Thoracic aorta (tissue), 2 donors: ENCODE results near the gene PCDH9. TPM values are rescaled to one million over a fixed set of nuclear protein-coding genes. Genes with fewer than 3 reads are reported as not detected.

Experiments
- ATAC-seq: fragments of 150-250 bp; one replicate; pipeline ENCODE4 v1.8.0; 2017; ENCODE audit warnings: low read depth; ENCODE audit not compliant: insufficient number of reproducible peaks, low FRiP score
- DNase-seq: peaks from one replicate; pipeline ENCODE4 v3.0.0-alpha.2; 2020; ENCODE audit warnings: low spot score
- H3K27ac ChIP-seq, 2 donors: fragments of 200-600 bp; sonication (generic); 1 replicate in 1 of 2; 2 replicates in 1 of 2; pipeline ENCODE4 v1.5.1; 2016; ENCODE audit warnings: mild to moderate bottlenecking in 2 of 2, moderate library complexity in 2 of 2
- H3K27me3 ChIP-seq: fragments of 200-600 bp; sonication (generic); replicated peaks from 2 replicates; pipeline ENCODE4 v1.6.0; 2016; ENCODE audit warnings: mild to moderate bottlenecking; ENCODE audit not compliant: insufficient read depth
- H3K36me3 ChIP-seq: fragments of 200-600 bp; sonication (generic); one replicate; pipeline ENCODE4 v1.5.1; 2016
- H3K4me1 ChIP-seq, 2 donors: fragments of 200-600 bp; sonication (generic); 1 replicate in 1 of 2; 2 replicates in 1 of 2; pipeline versions ENCODE4 v1.5.1 to v1.6.0; 2016; ENCODE audit warnings: low read depth in 2 of 2, mild to moderate bottlenecking in 1 of 2; ENCODE audit not compliant: control insufficient read depth in 1 of 2
- H3K4me3 ChIP-seq: fragments of 200-600 bp; sonication (generic); 2 replicates; pipeline ENCODE4 v1.5.1; 2016; ENCODE audit warnings: mild to moderate bottlenecking
- H3K9me3 ChIP-seq: fragments of 200-600 bp; sonication (generic); 2 replicates; pipeline ENCODE4 v1.5.1; 2016
- CTCF ChIP-seq: fragments of 200-600 bp; sonication (generic); IDR thresholded peaks from one replicate; pipeline ENCODE4 v1.5.1; 2019; ENCODE audit warnings: antibody characterized with exemption
- total RNA-seq, 2 donors: library from RNA; depleted of rRNA; stranded (reverse); fragments of >200 nt; gene quantifications; one replicate each; pipeline versions ENCODE4 v1.1.0 to v1.2.3, GENCODE V29; 2016

Gene PCDH9
- total RNA-seq, 2 donors from 2014 or later = 12.3 to 15.3 TPM

GRCh38 chr13:67049744-67050143 lies 180.4 kb downstream of the PCDH9 start:
- DNase-seq (no peak), ATAC-seq (no peak)
- no peaks in the 10 kb centered on the region for H3K36me3 ChIP-seq
- no peaks in the 10 kb centered on the region for H3K27me3 ChIP-seq
- H3K9me3 ChIP-seq = no peaks in the 10 kb centered on the region
- no peak overlapping the region for H3K4me3 ChIP-seq
- TF ChIP-seq CTCF = no peak
- H3K4me1 ChIP-seq = peaks cover 4 to 9% of the 10 kb centered on the region in 2 donors
- no peak overlapping the region for H3K27ac ChIP-seq

- ATAC-seq = no peak
- Histone ChIP-seq H3K36me3 (no peaks in the 10 kb centered on the region), H3K27me3 (no peaks in the 10 kb centered on the region), H3K27ac (no peak overlapping the region), H3K4me3 (no peak overlapping the region), H3K9me3 (no peaks in the 10 kb centered on the region), H3K4me1 (peaks cover 4 to 9% of the 10 kb centered on the region in 2 donors)
- TF ChIP-seq CTCF = no peak
- no peak for DNase-seq
Measured at GRCh38 chr13:67048821-67049150, 181.3 kb downstream of the PCDH9 start.

- Histone ChIP-seq H3K36me3 (no peaks in the 10 kb centered on the region), H3K4me3 (no peak overlapping the region), H3K27me3 (no peaks in the 10 kb centered on the region), H3K27ac (no peak overlapping the region), H3K9me3 (no peaks in the 10 kb centered on the region), H3K4me1 (peaks cover 4 to 9% of the 10 kb centered on the region in 2 donors)
- ATAC-seq (no peak), DNase-seq (no peak)
- TF ChIP-seq CTCF = no peak
Measured at GRCh38 chr13:67048084-67048820, 181.9 kb downstream of the PCDH9 start.

- TF ChIP-seq CTCF = no peak
- Histone ChIP-seq H3K9me3 (no peaks in the 10 kb centered on the region), H3K4me1 (peaks cover 4 to 9% of the 10 kb centered on the region in 2 donors), H3K27ac (no peak overlapping the region), H3K36me3 (no peaks in the 10 kb centered on the region), H3K27me3 (no peaks in the 10 kb centered on the region), H3K4me3 (no peak overlapping the region)
- ATAC-seq (no peak), DNase-seq (no peak)
Measured at GRCh38 chr13:67045357-67045756, 184.8 kb downstream of the PCDH9 start.

- no peaks in the 10 kb centered on the region for H3K27me3 ChIP-seq
- no peaks in the 10 kb centered on the region for H3K9me3 ChIP-seq
- ATAC-seq (no peak), DNase-seq (no peak)
- no peak overlapping the region for H3K4me3 ChIP-seq
- H3K27ac ChIP-seq = no peak overlapping the region
- H3K36me3 ChIP-seq = no peaks in the 10 kb centered on the region
- TF ChIP-seq CTCF = no peak
- peaks cover 4 to 9% of the 10 kb centered on the region in 2 donors for H3K4me1 ChIP-seq
Measured at GRCh38 chr13:67043901-67044300, 186.2 kb downstream of the PCDH9 start.
